ENCODE results near the gene AGMAT.
A peak's percentile ranks its signal among the peaks of the same experiment; 100 is the strongest.

Gene AGMAT, protein sequence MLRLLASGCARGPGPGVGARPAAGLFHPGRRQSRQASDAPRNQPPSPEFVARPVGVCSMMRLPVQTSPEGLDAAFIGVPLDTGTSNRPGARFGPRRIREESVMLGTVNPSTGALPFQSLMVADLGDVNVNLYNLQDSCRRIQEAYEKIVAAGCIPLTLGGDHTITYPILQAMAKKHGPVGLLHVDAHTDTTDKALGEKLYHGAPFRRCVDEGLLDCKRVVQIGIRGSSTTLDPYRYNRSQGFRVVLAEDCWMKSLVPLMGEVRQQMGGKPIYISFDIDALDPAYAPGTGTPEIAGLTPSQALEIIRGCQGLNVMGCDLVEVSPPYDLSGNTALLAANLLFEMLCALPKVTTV

DNA sequence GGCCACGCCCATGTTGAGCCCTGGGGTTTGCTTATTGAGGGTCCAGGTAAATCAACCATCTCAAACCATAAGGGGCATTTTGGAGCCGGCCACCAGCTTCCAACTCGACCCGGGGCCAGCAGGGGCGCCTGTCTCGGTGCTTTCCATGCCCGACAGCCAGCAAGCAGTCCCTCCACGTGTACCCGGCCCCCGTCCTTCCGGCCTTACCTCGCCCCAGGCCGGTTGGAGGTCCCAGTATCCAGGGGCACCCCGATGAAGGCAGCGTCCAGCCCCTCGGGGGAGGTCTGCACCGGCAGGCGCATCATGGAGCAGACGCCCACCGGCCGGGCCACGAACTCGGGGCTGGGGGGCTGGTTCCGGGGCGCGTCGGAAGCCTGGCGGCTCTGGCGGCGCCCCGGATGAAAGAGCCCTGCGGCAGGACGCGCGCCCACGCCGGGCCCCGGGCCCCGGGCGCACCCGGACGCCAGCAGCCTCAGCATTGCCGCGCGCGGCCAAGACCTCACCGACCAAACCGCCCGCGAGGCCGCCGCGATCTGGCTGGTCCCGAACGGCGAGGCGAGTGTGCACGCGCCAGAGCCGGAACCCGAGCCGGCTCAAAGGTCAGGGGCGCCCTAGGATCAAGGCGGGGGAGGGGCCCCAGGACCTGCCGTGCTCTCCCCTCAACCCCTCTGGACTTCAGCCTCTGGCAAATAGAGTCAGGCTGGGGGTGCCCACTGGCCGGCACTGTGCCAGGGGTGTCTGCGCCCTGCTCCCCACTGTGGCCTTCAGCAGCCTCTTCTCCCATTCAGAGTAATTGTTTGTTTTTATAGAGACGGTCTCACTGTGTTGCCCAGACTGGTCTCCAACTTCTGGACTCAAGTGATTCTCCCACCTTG is at the start of gene AGMAT:
AGMAT (minus strand) TSS at position 563 of the 875 bp plus-strand sequence; CDS start at position 479, 84 bp downstream.
- TF ChIP-seq, protein P1, sequence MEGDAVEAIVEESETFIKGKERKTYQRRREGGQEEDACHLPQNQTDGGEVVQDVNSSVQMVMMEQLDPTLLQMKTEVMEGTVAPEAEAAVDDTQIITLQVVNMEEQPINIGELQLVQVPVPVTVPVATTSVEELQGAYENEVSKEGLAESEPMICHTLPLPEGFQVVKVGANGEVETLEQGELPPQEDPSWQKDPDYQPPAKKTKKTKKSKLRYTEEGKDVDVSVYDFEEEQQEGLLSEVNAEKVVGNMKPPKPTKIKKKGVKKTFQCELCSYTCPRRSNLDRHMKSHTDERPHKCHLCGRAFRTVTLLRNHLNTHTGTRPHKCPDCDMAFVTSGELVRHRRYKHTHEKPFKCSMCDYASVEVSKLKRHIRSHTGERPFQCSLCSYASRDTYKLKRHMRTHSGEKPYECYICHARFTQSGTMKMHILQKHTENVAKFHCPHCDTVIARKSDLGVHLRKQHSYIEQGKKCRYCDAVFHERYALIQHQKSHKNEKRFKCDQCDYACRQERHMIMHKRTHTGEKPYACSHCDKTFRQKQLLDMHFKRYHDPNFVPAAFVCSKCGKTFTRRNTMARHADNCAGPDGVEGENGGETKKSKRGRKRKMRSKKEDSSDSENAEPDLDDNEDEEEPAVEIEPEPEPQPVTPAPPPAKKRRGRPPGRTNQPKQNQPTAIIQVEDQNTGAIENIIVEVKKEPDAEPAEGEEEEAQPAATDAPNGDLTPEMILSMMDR (IDR thresholded peaks at IDR 0.05; ENCODE audit: extremely low read depth, insufficient read depth, missing control alignments) = peak; percentile 32
- in situ Hi-C loops (cut with MboI; ENCODE audit: low pct_unique_long_range_greater_than_20kb, low sequenced_read_pairs, unreplicated experiment) = no loop called here
- DNase-seq (ENCODE audit: low spot score) = peak; percentile 87

DNA sequence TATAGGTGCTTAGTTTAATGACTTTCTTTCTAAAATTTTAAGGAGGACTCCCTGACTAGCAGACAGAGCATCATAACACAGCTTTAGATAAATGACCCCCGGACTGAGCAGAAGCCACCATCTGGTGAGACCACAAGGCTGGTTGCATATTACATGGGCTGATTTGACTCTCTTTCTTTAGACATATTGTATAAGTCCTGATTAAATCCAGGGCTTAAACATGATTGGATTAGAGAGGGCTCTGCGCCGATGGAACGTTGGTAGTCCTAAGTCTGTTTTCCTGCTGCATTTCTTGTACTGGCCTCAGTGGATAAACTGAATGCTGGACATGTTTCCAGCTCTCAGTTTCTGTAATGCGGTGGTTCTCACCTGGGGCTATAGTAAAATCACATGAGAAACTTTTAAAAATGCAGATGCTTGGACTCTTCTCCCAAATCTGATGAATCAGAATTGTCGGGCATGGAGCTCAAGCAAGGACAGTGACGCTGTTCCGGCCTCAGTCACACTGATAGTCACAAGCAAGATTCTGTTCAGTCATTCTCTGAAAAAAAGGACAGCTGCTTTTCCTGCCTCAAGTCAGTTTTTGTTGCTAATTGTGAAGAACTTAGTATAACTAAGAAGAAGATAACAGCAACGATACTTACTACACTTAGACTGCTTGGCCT is 49.0 kb upstream of the AGMAT start:
- TF ChIP-seq, protein P1 (IDR thresholded peaks at IDR 0.05; ENCODE audit: extremely low read depth, insufficient read depth, missing control alignments) = no peak
- no peak for DNase-seq (ENCODE audit: low spot score)
- in situ Hi-C loops (cut with MboI; ENCODE audit: low pct_unique_long_range_greater_than_20kb, low sequenced_read_pairs, unreplicated experiment) = no loop called here

DNA sequence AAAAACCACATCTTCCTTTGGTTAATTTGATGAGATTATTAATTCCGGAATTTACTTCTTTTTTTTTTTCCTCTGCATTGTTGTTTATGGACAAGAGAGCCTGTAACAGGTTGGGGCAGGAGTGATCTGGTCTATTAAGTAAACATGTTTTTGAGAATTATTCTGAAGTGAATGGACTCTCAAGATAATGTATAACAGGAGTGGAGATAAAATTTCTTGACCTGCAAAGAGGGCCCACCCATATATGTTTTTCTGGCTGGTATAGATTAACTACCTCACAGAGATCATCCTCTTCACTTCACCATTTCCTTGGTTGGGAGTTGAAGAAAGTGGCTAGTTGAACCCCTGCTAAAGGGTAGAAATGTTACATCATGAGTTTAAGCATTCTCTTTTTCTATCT is 43.2 kb upstream of the AGMAT start:
- DNase-seq (ENCODE audit: low spot score) = no peak
- in situ Hi-C loops (cut with MboI; ENCODE audit: low pct_unique_long_range_greater_than_20kb, low sequenced_read_pairs, unreplicated experiment) = no loop called here
- TF ChIP-seq, protein P1 (IDR thresholded peaks at IDR 0.05; ENCODE audit: extremely low read depth, insufficient read depth, missing control alignments) = no peak

DNA sequence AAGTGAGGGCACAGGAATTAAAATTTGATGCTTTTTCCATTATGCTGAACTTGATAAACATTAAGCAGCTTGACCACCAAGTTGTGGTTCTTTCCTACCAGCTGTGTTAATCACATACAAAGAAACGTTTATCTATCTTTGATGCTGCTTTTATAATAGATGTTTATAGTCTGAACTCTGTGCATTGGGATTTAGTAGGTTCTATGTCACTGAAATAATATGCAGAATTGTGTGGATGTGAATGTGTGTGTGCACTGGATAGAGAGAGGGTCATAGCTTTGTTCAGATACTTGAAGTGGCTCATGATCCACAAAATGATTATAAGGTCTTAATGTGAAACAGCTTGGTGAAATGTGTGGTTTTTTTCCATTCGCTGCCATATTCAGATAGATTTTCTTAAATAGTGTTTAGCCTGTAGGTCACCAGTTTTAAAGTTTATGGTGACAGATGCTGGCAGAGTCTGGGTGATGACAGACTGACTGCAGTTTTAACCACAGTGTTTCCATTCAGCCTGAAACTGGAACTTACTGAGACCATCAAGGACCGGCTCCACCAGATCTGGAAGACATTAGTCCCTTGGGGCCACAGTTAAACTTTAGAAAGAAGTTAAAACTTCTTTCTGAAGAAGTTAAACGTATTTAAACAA is 42.6 kb upstream of the AGMAT start:
- peak; percentile 46 for DNase-seq (ENCODE audit: low spot score)
- TF ChIP-seq, protein P1 (IDR thresholded peaks at IDR 0.05; ENCODE audit: extremely low read depth, insufficient read depth, missing control alignments) = no peak
- in situ Hi-C loops (cut with MboI; ENCODE audit: low pct_unique_long_range_greater_than_20kb, low sequenced_read_pairs, unreplicated experiment) = no loop called here

DNA sequence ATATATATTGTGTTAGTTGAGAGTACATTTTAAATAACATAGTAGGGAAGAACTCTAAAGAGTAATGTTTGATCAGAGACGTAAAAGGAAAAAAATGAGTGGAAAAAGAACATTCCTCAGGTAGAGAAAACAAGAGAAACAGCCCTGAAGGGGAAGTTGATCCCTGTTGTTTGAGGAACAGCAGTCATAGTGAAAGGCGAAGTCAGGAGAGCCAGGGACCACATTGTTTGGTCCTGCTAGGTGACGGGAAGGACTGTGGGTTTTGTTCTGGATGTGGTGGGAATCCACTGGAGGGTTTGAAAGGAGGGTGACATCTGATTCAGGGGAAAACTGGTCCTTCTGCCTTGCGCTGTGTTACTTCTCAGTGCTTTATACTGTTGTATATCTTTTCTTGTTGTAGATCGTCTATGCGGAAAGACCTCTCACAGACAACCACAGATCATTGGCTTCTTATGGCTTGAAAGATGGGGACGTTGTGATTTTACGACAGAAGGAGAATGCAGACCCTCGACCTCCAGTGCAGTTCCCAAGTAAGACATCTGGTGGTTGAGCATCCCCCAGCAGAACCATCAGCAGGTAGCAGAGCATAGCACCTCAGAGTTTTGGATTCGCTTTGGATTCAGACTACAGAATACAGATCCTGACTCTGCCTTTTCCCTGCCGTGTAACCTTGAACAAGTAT is 41.6 kb upstream of the AGMAT start:
- no peak for DNase-seq (ENCODE audit: low spot score)
- in situ Hi-C loops (cut with MboI; ENCODE audit: low pct_unique_long_range_greater_than_20kb, low sequenced_read_pairs, unreplicated experiment) = no loop called here
- TF ChIP-seq, protein P1 (IDR thresholded peaks at IDR 0.05; ENCODE audit: extremely low read depth, insufficient read depth, missing control alignments) = no peak
